KOPT-K1 (cell line): ENCODE data around the gene ZNF23.

Source experiments
- H3K27ac ChIP-seq: fragments of 200-600 bp; sonication (generic); 2 replicates; pipeline ENCODE4 v1.5.1; 2016; ENCODE audit warnings: antibody characterized with exemption, mild to moderate bottlenecking, low read depth, low read length; ENCODE audit not compliant: poor library complexity, severe bottlenecking
- H3K36me3 ChIP-seq: fragments of 200-600 bp; sonication (generic); 2 replicates; pipeline ENCODE4 v1.5.1; 2017; ENCODE audit warnings: antibody characterized with exemption, mild to moderate bottlenecking, low read length, moderate library complexity; ENCODE audit not compliant: insufficient read depth
- H3K9me3 ChIP-seq: fragments of 200-600 bp; sonication (generic); 2 replicates; pipeline ENCODE4 v1.5.1; 2017; ENCODE audit warnings: antibody characterized with exemption, low read length, mild to moderate bottlenecking; ENCODE audit not compliant: insufficient read depth, poor library complexity, severe bottlenecking

The ZNF23 gene

DNA sequence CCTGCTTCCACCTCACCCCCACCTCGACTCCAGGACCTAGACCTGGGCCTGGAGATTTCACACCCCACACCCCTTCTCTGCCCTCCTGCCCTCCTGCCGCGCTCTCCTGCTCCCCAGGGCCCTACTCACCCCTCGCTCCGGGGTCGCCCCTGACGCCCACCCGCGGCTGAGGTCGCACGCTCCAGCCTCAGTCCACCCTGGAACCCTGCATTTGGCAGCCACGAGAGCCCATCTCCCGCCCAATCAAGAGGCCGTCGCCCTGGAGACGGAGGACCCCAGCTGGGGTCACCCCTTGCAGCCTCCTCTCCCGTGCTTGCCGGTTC is 36.3 kb downstream of the ZNF23 start:
- peaks cover 4% of the 10 kb centered on the region for H3K9me3 ChIP-seq
- no peaks in the 10 kb centered on the region for H3K36me3 ChIP-seq
- no peak overlapping the region for H3K27ac ChIP-seq

DNA sequence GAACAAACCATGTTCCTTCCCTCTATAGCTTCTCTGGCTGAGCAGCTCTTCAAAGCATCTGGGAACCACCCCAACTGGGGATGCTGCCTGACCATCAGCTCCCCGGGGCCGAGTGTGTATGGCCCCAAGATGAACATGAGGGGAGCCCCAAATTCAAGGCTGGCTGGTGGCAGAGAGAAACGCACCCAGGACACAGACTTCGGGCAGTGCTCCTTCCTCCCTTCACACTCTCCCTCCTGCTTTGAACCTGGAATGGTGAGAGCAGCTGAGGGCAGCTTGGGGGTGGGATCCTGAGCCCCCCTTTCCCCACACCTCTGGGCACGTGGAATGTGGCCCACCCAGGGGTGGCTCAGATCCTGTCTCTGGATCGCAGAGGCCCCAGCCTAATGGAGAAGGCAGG is 37.4 kb downstream of the ZNF23 start:
- Histone ChIP-seq H3K27ac (no peak overlapping the region), H3K36me3 (no peaks in the 10 kb centered on the region), H3K9me3 (peaks cover 4% of the 10 kb centered on the region)

DNA sequence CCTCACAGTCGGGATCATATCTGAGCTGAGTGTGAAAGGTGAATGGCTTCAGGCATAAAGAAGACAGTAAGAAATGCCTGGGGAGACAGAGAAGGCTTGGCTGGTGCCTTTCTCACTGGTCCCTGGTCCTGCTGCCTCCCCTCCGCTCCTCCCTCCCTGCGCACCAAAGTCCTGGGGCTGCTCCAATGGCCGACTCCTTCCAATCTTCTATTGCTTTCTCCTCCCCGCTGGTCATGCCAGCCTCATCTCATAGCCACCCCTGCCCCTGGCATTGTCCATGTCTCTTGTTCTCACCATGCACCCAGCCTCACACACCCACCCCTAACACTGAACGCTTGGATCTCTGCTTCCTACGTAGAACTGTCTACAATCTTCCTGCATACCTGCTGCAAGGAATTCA is 38.2 kb downstream of the ZNF23 start:
- Histone ChIP-seq H3K9me3 (no peaks in the 10 kb centered on the region), H3K36me3 (no peaks in the 10 kb centered on the region), H3K27ac (no peak overlapping the region)

- no peaks in the 10 kb centered on the region for H3K36me3 ChIP-seq
- H3K9me3 ChIP-seq = no peaks in the 10 kb centered on the region
- H3K27ac ChIP-seq = no peak overlapping the region
Observed at GRCh38 chr16:71423016-71423415, 39.0 kb downstream of the ZNF23 start.

GRCh38 chr16:71421911-71422310 is 40.1 kb downstream of the ZNF23 start:
- H3K9me3 ChIP-seq = no peaks in the 10 kb centered on the region

DNA sequence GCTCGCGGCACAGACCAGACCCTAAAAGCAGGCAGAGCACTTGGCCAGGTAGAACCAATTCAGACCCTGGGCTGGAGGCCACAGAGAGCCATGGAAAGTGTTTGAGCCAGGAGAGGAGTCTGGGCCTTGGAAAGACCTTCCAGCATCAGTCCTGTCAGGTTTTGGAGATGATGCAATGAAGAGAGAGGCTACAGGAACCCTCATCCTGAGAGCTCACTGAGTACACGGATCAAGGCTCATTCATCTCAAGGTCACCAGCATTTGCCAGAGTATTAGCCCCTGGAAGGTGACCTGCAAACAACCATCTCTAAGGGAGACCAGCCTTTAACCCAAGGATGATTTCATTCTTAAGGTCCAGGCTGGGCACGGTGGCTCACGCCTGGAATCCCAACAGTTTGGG is 48.0 kb downstream of the ZNF23 start:
- H3K36me3 ChIP-seq = no peaks in the 10 kb centered on the region
- H3K9me3 ChIP-seq = no peaks in the 10 kb centered on the region
- no peak overlapping the region for H3K27ac ChIP-seq

More at GRCh38 chr16:71421911-71422310, 40.1 kb downstream of the ZNF23 start:
- no peaks in the 10 kb centered on the region for H3K36me3 ChIP-seq
- no peak overlapping the region for H3K27ac ChIP-seq

- no peaks in the 10 kb centered on the region for H3K9me3 ChIP-seq
- H3K27ac ChIP-seq = no peak overlapping the region
- no peaks in the 10 kb centered on the region for H3K36me3 ChIP-seq
Observed at GRCh38 chr16:71413341-71413740, 48.7 kb downstream of the ZNF23 start.

DNA sequence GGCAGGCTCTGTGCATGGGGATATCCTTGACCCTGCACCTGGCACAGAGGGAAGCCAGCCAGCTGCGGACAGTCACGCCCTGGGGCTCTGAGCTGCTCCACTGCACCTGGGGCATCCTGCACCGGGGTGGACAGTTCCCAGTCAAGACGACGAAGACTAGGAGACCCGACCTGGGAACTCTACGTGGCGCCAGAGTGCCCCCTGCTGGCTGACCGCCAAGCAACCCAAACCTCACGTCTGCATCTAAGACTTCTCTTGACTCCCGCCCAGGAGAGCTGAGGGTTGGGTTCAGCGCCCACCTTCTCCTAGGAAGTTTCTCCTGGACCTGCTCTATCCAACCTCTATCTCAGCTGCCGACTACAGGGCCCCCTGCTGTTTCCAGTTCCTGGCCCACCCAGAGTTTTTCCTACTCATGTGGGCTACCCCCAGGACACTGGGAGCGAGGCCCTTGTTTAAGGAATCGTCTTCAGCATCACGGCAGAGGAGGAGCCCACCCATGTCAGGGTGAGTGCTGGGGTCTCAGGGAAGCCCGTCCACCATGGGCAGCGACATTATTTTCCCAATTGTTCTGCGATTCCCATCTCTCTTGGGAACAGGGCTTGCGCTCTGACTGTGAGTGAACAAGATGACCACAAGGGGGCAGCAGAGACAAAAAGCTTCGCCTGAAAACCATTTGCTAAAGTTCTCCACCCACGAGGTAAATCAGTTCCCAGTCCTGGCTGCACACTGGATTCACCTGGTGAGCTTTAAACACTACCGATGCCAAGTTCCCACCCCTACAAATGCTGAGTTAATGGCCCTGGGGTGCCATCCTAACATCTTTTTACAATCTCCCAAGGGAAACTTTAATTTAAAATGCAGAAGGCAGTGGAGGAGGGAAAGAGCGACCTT is 49.5 kb downstream of the ZNF23 start:
- no peak overlapping the region for H3K27ac ChIP-seq
- H3K9me3 ChIP-seq = no peaks in the 10 kb centered on the region
- no peaks in the 10 kb centered on the region for H3K36me3 ChIP-seq

- Histone ChIP-seq H3K36me3 (no peaks in the 10 kb centered on the region), H3K9me3 (no peaks in the 10 kb centered on the region), H3K27ac (no peak overlapping the region)
Observed at GRCh38 chr16:71410146-71410545, 51.9 kb downstream of the ZNF23 start.

DNA sequence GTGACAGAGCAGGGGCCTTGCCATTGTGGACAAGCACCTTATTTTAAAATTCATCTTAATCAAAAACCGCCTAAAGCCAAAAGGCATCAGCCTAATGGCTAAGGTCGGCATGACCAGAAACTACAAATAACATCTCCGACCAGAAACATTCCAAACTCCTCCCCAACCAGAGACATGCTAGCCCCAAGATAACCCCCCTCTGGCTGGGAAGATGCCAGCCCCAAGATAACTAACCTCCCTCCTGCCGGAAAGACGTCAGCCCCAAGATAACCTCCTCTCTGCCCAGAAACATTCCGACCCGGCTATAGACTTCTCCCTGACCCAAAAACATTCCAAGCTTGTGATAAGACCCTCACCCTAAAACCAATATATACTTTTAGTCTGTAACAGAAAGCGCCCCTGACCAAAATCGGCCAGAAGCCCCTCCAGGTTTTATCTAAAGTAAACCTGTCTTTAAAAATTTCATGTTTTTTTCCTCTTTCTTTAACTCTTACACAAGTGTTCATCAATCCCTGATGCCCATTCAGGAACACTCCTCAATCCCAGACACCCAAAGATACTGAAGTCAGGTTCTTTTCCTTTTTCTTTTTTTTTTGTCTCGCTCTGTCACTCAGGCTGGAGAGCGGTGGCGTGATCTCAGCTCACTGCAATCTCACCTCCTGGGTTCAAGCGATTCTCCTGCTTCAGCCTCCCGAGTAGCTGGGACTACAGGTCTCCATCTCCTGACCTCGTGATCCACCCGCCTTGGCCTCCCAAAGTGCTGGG is 52.9 kb downstream of the ZNF23 start:
- peaks cover 8% of the 10 kb centered on the region for H3K9me3 ChIP-seq
- H3K36me3 ChIP-seq = no peaks in the 10 kb centered on the region

GRCh38 chr16:71408536-71408935 is 53.5 kb downstream of the ZNF23 start:
- Histone ChIP-seq H3K36me3 (no peaks in the 10 kb centered on the region), H3K27ac (no peak overlapping the region), H3K9me3 (peaks cover 8% of the 10 kb centered on the region)

More for the DNA sequence above, 52.9 kb downstream of the ZNF23 start:
- H3K27ac ChIP-seq = no peak overlapping the region

DNA sequence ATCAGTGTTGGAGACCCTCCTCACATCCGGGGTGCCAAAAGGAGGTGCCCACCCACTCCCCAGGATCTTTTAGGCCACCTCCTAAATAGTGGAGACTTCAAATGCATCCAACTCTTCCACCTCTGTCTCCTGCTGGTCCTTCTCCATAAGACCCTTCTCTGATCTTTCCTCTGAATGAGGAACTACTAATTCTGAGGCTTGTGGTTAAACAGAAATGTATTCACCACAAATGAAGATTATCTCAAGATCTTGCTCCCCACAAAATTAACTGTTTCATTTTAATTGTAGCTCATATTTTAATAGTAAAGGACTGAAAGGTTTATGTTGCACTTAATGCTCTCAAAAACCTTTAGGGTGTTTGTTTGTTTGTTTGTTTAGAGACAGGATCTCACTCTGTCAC is 54.3 kb downstream of the ZNF23 start:
- Histone ChIP-seq H3K36me3 (no peaks in the 10 kb centered on the region), H3K9me3 (peaks cover 8% of the 10 kb centered on the region), H3K27ac (no peak overlapping the region)

- H3K36me3 ChIP-seq = no peaks in the 10 kb centered on the region
- no peak overlapping the region for H3K27ac ChIP-seq
- peaks cover 8% of the 10 kb centered on the region for H3K9me3 ChIP-seq
Observed at GRCh38 chr16:71406724-71407123, 55.3 kb downstream of the ZNF23 start.

GRCh38 chr16:71406316-71406715 is 55.7 kb downstream of the ZNF23 start:
- Histone ChIP-seq H3K27ac (no peak overlapping the region), H3K36me3 (no peaks in the 10 kb centered on the region), H3K9me3 (peaks cover 8% of the 10 kb centered on the region)

DNA sequence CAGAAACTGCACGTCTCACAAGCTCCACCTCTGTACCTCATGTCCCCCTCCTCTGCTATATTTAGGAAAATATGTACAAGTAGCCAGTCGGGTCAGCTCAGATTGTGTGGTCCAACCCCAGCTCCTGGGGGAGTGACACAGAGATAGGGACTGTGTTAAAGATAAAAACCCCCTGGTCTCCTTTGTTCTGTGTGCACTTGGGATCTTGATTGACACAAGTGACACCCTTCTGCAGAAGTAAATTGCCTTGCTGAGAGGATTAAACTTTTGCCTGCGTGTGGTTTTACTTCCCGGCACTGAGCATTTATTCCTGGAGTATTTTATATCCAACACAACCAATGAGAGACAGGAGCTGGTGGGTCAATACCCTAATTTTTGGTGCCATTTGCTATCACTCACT is 57.7 kb downstream of the ZNF23 start:
- Histone ChIP-seq H3K9me3 (peaks cover 8% of the 10 kb centered on the region), H3K36me3 (no peaks in the 10 kb centered on the region)

DNA sequence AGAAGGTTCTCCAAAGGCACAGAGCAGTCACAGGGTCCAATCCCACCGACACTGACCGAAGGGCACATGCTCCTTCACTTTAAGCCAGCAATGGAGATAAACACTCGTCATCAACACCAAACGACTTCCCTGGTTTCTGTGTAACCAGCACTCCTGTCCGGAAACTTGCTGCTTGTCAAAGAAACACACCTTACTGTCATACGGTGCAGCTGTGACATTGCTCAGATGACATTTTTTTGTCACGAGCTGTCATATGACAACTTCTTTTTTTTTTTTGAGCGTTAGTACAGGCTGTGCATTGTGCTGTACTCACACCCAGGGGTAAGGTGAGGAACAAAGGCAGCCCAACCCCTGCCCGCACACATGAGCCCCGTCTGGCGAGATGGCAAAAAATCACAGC is 59.4 kb downstream of the ZNF23 start:
- no peaks in the 10 kb centered on the region for H3K36me3 ChIP-seq
- H3K27ac ChIP-seq = no peak overlapping the region
- H3K9me3 ChIP-seq = peaks cover 8% of the 10 kb centered on the region

More for the DNA sequence above, 57.7 kb downstream of the ZNF23 start:
- H3K27ac ChIP-seq = no peak overlapping the region
